Measurements from ENCODE around the gene PARD3B. TPM values are rescaled to one million over a fixed set of nuclear protein-coding genes. Genes with fewer than 3 reads are reported as not detected.

The PARD3B gene
- total and polyA plus RNA-seq, 3 donors from 2014 or later: 14.6 to 36.8 (median 29.6) TPM

- 91 to 96% methylated on average over 4 of the region's 4 CpGs for WGBS, 2 donors
- DNase-seq: no peak
- Histone ChIP-seq H3K36me3 (ENCODE audit: low read depth, missing control alignments) (no peaks in the 10 kb centered on the region), H3K4me1 (no peaks in the 10 kb centered on the region), H3K4me3 (no peak overlapping the region), H3K9me3 (no peaks in the 10 kb centered on the region), H3K27me3 (no peaks in the 10 kb centered on the region), H3K27ac (no peak overlapping the region)
- intact Hi-C loops (cut with DNase I; ENCODE audit: low total_unique reads): no loop called here
- TF ChIP-seq CTCF (IDR thresholded peaks at IDR 0.05): no peak
- no peak for TF ChIP-seq POLR2A (IDR thresholded peaks at IDR 0.05)
These were observed 458.0 kb downstream of the PARD3B start for GRCh38 chr2:205003288-205003687.

- Histone ChIP-seq H3K27ac (no peak overlapping the region), H3K4me3 (no peak overlapping the region), H3K36me3 (ENCODE audit: low read depth, missing control alignments) (no peaks in the 10 kb centered on the region), H3K4me1 (no peaks in the 10 kb centered on the region), H3K27me3 (no peaks in the 10 kb centered on the region), H3K9me3 (no peaks in the 10 kb centered on the region)
- DNase-seq: no peak
- TF ChIP-seq POLR2A (IDR thresholded peaks at IDR 0.05) (no peak), CTCF (IDR thresholded peaks at IDR 0.05) (no peak)
- 75 to 88% methylated on average over 1 of the region's 1 CpG for WGBS, 2 donors
- intact Hi-C loops (cut with DNase I; ENCODE audit: low total_unique reads): no loop called here
These were observed 464.9 kb downstream of the PARD3B start for GRCh38 chr2:205010196-205010595.

- TF ChIP-seq POLR2A (IDR thresholded peaks at IDR 0.05) (no peak), CTCF (IDR thresholded peaks at IDR 0.05) (no peak)
- no peaks in the 10 kb centered on the region for H3K36me3 ChIP-seq (ENCODE audit: low read depth, missing control alignments)
- intact Hi-C loops (cut with DNase I; ENCODE audit: low total_unique reads): no loop called here
- H3K4me1 ChIP-seq: no peaks in the 10 kb centered on the region
- no peaks in the 10 kb centered on the region for H3K9me3 ChIP-seq
- H3K4me3 ChIP-seq: no peak overlapping the region
- 79 to 93% methylated on average over 2 of the region's 2 CpGs for WGBS, 2 donors
- no peak overlapping the region for H3K27ac ChIP-seq
- DNase-seq: no peak
- H3K27me3 ChIP-seq: no peaks in the 10 kb centered on the region
These were observed 465.8 kb downstream of the PARD3B start for GRCh38 chr2:205011031-205011430.

- no peak for DNase-seq
- Histone ChIP-seq H3K9me3 (no peaks in the 10 kb centered on the region), H3K4me1 (no peaks in the 10 kb centered on the region), H3K27ac (no peak overlapping the region), H3K4me3 (no peak overlapping the region), H3K36me3 (ENCODE audit: low read depth, missing control alignments) (no peaks in the 10 kb centered on the region), H3K27me3 (no peaks in the 10 kb centered on the region)
- intact Hi-C loops (cut with DNase I; ENCODE audit: low total_unique reads): no loop called here
- TF ChIP-seq POLR2A (IDR thresholded peaks at IDR 0.05) (no peak), CTCF (IDR thresholded peaks at IDR 0.05) (no peak)
- 74 to 86% methylated on average over 8 of the region's 8 CpGs for WGBS, 2 donors
These were observed 467.7 kb downstream of the PARD3B start for GRCh38 chr2:205012961-205013360.

GRCh38 chr2:205013586-205013985 lies 468.3 kb downstream of the PARD3B start:
- DNase-seq: no peak
- Histone ChIP-seq H3K27ac (no peak overlapping the region), H3K9me3 (no peaks in the 10 kb centered on the region), H3K36me3 (ENCODE audit: low read depth, missing control alignments) (no peaks in the 10 kb centered on the region), H3K4me3 (no peak overlapping the region), H3K4me1 (no peaks in the 10 kb centered on the region), H3K27me3 (no peaks in the 10 kb centered on the region)
- WGBS, 2 donors: 95 to 99% methylated on average over 3 of the region's 3 CpGs
- intact Hi-C loops (cut with DNase I; ENCODE audit: low total_unique reads): no loop called here
- TF ChIP-seq POLR2A (IDR thresholded peaks at IDR 0.05) (no peak), CTCF (IDR thresholded peaks at IDR 0.05) (no peak)
